ENCODE measurements around the gene CCR8.
"Not testable (repeated sequence)": the region's sequence is repeated elsewhere in the genome, so short reads cannot be mapped to it uniquely, and the experiment has no call there.

The CCR8 gene

DNA sequence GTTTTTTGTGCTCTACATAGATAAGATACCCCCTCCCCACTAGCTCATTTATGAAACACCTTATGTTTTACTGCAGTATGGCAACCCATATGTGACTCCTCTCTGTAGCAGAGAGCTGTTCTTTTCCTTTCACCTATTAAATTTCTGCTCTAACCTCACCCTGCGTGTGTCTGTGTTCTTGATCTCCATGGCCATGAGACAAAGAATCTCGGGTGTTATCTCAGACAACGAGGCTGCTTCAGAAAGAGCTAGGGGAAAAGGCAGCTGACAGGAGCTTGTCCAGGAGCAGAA, 18.0 kb downstream of the CCR8 start:
- DNase-seq (ENCODE audit: low spot score) (no peak), FAIRE-seq (no peak)

DNA sequence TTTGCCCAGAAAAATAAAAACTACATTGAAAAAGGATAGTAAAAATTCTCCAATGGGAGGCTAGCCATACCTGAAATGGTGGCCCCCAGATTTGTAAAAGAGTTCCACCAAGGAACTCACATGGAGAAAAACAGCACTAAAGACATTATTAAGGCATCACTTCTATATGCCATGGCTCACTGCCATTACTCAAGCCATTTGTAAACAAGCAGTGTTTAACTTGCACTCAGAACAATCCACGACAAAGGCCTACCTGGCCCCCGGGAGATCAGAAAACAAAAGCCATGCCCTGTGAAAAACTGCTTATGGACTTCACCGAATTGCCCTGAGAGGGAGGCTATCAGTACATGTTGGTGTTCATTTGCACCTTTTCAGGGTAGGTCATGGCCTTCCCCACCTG, 19.6 kb downstream of the CCR8 start:
- FAIRE-seq (no peak), DNase-seq (ENCODE audit: low spot score) (no peak)

DNA sequence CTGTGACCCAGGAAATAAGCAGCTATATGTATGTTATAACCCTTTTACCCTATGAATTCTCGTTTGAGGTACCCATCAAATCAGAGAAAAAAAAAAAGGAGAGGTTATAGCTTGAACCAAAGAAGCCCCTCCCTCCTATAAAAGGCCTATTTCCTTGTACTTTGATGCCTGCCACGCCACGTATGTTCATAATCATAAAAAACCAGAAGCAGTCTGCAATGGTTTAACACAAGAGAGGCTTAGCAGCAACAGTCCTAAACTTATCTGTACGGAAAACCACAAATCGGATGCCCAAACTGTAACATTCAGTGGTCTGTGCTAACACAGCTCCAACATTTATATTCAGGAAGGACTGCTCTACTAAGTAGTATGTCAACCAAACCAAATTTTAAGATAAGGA, 21.2 kb downstream of the CCR8 start:
- no peak for FAIRE-seq
- no peak for DNase-seq (ENCODE audit: low spot score)

DNA sequence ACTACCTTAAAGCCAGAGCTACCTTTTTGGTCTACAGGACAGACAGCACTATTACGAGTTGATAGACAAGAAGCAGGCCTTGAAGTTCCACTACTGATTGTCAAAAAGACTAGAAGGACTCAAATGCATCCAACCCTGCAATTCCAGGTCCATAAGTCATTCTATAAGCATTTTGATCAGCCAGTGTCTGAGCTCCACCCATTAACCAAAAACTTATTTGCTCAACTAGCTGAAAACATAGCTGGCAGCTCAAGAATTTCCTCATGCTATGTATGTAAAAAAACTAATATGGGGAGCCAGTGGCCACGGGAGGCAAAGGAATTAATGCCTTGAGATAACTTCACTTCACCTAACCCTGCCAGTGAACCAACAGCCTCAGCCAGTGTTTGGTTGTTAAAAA, 21.6 kb downstream of the CCR8 start:
- FAIRE-seq; DNase-seq (ENCODE audit: low spot score): not testable (repeated sequence)

DNA sequence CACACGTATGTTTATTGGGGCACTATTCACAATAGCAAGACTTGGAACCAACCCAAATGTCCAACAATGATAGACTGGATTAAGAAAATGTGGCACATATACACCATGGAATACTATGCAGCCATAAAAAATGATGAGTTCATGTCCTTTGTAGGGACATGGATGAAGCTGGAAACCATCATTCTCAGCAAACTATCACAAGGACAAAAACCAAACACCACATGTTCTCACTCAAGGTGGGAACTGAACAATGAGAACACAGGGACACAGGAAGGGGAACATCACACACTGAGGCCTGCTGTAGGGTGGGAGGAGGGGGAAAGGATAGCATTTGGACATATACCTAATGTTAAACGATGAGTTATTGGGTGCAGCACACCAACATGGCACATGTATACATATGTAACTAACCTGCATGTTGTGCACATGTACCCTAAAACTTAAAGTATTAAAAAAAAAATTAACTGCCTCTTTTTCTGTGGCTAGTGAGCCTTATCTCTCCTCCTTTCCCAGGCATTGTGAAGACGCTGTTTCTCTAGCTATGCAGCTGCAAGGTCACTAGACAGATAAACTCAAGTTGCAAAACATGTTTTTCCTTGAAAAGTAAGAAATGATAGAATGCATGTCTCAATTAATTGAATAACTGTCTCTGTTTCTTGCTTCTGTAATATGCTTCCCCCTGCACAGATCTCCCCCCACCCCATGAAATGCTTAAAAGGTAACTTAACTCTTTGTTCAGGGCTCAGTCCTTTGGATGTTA, 23.8 kb downstream of the CCR8 start:
- not testable (repeated sequence) for DNase-seq (ENCODE audit: low spot score); FAIRE-seq

DNA sequence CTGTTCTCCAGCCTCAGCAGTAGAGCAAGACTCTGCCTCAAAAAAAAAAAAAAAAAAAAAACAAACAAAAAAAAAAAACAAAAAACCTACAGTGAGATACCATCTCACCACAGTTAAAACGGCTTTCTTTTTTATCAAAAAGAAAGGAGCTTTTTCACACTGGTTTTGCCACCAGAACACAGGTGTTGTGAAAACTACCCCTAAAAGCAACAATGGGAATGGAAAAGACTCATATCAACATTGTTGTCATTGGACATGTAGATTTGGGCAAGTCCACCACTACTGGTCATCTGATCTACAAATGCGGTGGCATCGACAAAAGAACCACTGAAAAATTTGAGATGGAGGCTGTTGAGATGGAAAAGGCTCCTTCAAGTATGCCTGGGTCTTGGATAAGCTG, 28.8 kb downstream of the CCR8 start:
- DNase-seq (ENCODE audit: low spot score) = no peak
- no peak for FAIRE-seq

DNA sequence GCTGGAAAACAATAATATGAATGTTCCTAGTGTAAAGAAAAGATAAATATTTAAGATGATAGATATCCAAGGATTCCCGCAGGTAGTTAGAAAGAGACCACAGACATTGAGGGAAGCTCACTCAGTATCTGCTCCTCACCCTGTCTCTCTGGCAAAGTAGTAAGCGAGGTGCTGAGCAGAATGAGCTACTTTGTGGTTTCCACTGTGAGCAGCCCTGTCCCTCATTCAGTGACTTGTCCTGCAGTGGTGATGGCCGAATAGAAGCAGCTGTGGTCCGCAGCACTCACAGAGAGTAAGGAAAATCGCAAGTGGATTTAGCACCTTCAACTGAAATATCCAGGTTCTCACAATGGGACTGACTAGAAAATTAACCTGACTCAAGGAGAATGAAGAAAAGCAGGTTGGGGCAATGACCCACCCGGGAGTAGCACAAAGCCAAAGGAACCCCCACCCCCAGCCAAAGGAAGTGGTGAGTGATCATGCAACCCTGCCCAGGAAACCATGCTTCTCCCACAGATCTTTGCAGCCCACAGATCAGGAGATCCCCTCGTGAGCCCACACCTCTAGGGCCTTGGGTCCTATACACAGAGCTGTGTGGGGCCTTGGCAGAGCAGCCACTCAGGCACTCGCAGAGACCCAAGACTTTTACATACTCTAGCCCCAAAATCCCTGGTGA, 31.9 kb downstream of the CCR8 start:
- FAIRE-seq (no peak), DNase-seq (ENCODE audit: low spot score) (no peak)

DNA sequence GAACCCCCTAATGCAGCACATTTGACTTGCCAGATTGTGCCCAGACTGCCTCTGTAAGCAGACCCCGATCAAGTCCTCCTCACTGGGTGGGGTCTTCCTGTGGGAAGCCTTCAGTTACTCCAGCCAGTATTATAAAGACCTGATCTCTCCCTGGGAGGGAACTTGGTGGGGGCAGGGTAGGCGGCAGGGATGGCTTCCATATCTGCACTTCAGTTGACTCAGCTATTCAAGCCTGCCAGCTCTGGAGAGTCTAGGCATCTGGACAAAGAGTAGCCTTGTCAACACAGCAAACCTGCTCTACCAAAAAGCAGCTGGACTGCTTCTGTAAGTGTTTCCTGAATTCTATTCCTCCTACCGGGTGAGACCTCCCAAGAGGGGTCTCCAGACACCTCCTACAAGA, 32.7 kb downstream of the CCR8 start:
- no peak for DNase-seq (ENCODE audit: low spot score)
- no peak for FAIRE-seq

DNA sequence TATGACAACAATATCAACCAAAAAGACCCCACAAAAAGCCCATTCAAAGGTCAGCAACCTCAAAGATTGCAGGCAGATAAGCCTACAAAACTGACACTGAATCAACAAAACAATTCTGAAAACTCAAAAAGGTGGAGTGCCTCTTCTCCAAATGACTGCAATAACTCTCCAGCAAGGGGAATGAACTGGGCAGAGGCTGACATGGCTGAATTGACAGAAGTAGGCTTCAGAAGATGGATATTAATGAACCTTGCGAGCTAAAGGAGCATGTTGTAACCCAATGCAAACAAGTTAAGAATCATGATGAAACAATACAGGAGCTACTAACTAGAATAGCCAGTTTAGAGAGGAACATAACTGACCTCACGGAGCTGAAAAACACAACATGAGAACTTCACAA, 33.3 kb downstream of the CCR8 start:
- DNase-seq (ENCODE audit: low spot score) (no peak), FAIRE-seq (no peak)

DNA sequence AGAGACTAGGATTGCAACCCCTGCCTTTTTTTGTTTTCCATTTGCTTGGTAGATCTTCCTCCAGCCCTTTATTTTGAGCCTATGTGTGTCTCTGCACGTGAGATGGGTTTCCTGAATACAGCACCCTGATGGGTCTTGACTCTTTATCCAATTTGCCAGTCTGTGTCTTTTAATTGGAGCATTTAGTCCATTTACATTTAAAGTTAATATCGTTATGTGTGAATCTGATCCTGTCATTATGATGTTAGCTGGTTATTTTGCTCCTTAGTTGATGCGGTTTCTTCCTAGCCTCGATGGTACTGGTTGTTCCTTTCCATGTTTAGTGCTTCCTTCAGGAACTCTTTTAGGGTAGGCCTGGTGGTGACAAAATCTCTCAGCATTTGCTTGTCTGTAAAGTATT, 40.9 kb downstream of the CCR8 start:
- DNase-seq (ENCODE audit: low spot score); FAIRE-seq: not testable (repeated sequence)

DNA sequence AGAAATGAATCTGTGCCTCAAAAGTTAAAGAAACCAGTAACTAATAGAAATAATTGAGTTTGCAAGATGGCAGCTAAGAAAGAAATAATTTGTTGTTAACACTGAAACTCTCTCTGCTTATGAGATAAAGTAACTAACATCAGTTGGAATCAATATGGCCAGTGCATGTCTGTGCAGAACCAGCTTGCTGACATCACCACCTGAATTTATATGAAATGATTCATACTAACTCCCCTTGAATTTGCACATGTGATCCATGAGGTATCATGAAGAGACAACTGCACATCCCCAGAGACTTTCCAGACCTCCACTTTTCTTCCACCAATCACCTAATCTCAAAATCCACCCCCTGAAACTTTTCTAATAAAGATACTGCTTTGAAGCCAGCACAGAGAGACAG, 43.3 kb downstream of the CCR8 start:
- FAIRE-seq = no peak
- no peak for DNase-seq (ENCODE audit: low spot score)

DNA sequence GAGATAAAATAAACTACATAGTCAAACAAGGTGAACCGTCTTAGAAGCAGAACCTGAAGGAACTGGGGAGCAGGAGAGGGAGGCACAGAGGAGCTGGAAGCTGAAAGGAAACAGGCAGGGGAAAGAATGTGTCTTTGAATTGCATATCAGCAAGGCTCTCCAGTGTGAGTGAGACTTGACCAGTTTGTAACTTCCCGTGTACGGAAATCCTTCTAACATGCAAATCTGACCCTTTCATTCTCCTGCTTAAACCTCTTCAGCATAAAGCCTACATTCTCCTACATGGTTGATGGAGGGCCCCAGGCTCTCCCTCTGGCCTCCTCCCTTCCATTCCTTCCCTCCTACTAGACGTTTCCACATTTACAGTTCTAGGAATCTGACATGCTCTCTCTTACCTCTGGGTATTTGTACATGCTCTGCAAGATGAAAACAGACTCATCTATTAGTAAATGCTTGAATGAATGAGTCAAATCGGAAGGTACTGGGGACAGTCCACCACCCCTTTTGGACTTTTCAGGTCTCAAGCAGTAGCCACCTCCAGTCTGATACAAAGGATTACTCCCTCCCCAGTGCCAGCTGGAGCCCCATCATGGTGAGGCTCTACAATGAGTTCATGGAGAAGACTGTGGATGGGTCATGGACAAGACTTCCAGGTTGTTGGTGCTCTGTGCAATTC, 47.6 kb downstream of the CCR8 start:
- no peak for FAIRE-seq
- no peak for DNase-seq (ENCODE audit: low spot score)

DNA sequence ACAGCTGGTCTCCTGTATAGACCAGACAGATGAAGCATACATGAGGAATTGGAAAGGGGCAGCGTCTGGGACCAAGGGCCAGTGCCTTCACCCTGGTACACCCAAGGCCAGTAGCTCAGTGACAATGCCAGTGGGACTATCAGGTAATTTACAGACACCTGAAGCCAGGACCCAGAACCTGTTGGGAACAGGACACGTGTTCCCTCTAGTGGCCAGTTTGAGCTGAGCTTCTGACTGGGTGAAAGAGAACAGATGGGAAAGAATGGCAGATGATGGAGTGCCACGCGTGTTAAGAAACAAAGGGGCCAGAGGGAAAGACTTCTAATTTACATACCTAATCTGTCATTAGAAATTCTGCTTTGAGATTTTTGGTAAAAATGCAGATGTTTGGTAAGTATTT, 48.6 kb downstream of the CCR8 start:
- FAIRE-seq (no peak), DNase-seq (ENCODE audit: low spot score) (peak; percentile 59)

DNA sequence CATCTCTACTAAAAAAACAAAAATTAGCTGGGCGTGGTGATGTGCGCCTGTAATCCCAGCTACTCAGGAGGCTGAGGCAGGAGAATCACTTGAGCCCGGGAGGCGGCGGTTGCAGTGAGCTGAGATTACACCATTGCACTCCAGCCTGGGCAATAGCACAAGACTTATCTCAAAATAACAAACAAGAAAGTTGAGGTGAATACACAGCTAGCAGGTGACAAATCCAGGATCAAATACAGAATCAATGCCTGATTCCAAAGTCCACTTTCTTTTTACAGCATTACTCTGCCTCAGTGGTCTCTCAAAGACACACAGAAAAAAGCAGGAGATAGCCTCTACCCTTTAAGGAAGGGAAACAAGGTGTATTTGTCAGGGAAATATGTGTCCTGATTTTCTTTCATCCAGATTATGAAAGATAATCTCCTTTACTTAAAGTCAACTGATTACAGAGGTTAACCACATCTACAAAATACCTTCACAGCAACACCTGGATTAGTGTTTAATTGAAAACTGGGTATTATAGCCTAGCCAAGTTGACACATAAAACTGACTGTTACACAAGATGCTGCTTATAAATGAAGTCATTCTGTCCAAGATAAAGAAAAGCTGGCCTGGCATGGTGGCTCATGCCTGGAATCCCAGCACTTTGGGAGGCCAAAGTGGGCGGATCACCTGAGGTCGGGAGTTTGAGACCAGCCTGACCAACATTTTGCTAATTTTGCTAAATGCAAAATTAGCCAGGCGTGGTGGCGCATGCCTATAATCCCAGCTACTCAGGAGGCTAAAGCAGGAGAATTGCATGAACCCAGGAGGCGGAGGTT, 49.7 kb downstream of the CCR8 start:
- FAIRE-seq = no peak

DNA sequence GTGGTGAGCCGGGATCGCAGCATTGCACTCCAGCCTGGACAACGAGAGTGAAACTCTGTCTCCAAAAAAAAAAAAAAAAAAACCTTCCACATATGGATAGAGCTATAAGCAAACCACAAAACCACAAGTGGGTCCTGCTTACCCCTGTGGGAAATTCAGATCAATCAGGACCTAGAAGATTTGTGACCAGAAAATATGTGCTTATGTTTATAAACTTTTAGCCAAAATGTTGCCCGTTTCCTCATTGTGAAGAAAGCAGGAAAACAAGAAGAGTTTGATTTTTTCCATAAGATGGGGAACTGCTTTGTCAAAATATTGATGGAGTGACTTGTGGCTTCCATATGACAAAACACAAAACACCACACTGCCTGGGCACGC, 50.3 kb downstream of the CCR8 start:
- no peak for FAIRE-seq
- no peak for DNase-seq (ENCODE audit: low spot score)

More for the DNA sequence above, 49.7 kb downstream of the CCR8 start:
- no peak for DNase-seq (ENCODE audit: low spot score)

DNA sequence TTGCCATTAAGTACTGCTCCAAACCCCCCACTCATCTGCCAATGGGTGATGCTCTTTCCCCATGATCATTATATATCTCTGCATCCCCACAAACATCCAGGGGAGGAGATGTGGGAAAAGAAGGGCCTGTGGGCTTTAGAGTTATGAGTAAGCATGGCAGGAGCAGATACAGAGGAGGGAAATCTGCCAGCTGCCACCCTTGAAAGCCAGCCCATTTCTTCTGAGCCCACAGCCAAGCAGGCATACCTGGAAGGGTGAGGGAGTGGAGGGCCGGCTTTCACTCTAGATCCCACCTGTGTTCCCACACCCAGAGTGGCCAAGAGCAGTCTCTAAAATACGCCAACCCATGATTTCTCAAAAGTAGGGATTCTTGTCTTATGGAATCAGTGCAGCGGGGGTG, 51.9 kb downstream of the CCR8 start:
- FAIRE-seq = no peak
- DNase-seq (ENCODE audit: low spot score) = no peak

Measured in urothelium cell line (cell line).